Uterus (tissue), 4 donors: Measurements from ENCODE around the gene PAH. TPM values are rescaled to one million over a fixed set of nuclear protein-coding genes. Genes with fewer than 3 reads are reported as not detected.
A peak's percentile ranks its signal among the peaks of the same experiment; 100 is the strongest.

Experiments used
- DNase-seq, 2 donors: peaks; one replicate each; pipeline ENCODE4 v3.0.0-alpha.2; 2019 to 2020
- H3K27ac ChIP-seq, 2 donors: fragments of 200-600 bp; sonication (generic); 1 replicate in 1 of 2; 2 replicates in 1 of 2; pipeline ENCODE4 v1.5.1; 2016 to 2018
- H3K27me3 ChIP-seq, 2 donors: fragments of 200-600 bp; sonication (generic); one replicate each; pipeline ENCODE4 v1.5.1; 2018 to 2019; ENCODE audit warnings: control low read depth in 1 of 2
- H3K36me3 ChIP-seq, 2 donors: fragments of 200-600 bp; sonication (generic); one replicate each; pipeline ENCODE4 v1.5.1; 2019; ENCODE audit warnings: control low read depth in 1 of 2
- H3K4me1 ChIP-seq, 2 donors: fragments of 200-600 bp; sonication (generic); one replicate each; pipeline ENCODE4 v1.5.1; 2018 to 2019; ENCODE audit warnings: control low read depth in 1 of 2
- H3K4me3 ChIP-seq, 2 donors: fragments of 200-600 bp; sonication (generic); 1 replicate in 1 of 2; 2 replicates in 1 of 2; pipeline ENCODE4 v1.5.1; 2018 to 2019; ENCODE audit warnings: mild to moderate bottlenecking in 1 of 2
- H3K9me3 ChIP-seq, 2 donors: fragments of 200-600 bp; sonication (generic); one replicate each; pipeline ENCODE4 v1.5.1; 2019; ENCODE audit warnings: control low read depth in 1 of 2
- CTCF ChIP-seq, 4 experiments: fragments of 200-600 bp in 2 of 4; fragments of 450-650 bp in 2 of 4; sonication (generic) in 2 of 4; IDR thresholded peaks; one replicate each; pipeline ENCODE4 v1.5.1; 2016 to 2019; ENCODE audit warnings: antibody characterized with exemption in 4 of 4, mild to moderate bottlenecking in 2 of 4, moderate library complexity in 1 of 4
- POLR2A ChIP-seq, 2 donors: fragments of 450-650 bp; IDR thresholded peaks; one replicate each; pipeline ENCODE4 v1.6.1; 2016; ENCODE audit warnings: antibody characterized with exemption in 2 of 2, mild to moderate bottlenecking in 1 of 2, moderate library complexity in 1 of 2
- intact Hi-C: fragments of 100-400 bp; cut with DNase I; formaldehyde crosslinking; loops from one replicate; pipeline ENCODE4 v1.15.1; 2023; ENCODE audit warnings: low total_unique reads
- total RNA-seq, 4 donors: library from RNA; depleted of rRNA in 3 of 4; stranded (reverse); fragments of >200 nt in 3 of 4; gene quantifications; one replicate each; pipeline versions ENCODE4 v1.1.0 to v1.2.4, GENCODE V29; 2014 to 2023
- donor health status: DM: yes; HTN: yes; CAD: no.

The PAH gene
- under 1 TPM in 1 of 4 donors, not detected in 3; 0.18 TPM for total RNA-seq

- TF ChIP-seq CTCF (IDR thresholded peaks at IDR 0.05): no peak
- TF ChIP-seq POLR2A (IDR thresholded peaks at IDR 0.05): no peak
- Histone ChIP-seq H3K4me3 (peak within 1 kb of the TSS in 1 of 2 donors; percentile 11), H3K4me1 (no peaks in the 10 kb centered on the region), H3K9me3 (no peaks in the 10 kb centered on the region), H3K36me3 (no peaks in the 10 kb centered on the region), H3K27me3 (no peaks in the 10 kb centered on the region), H3K27ac (no peak within 1 kb of the TSS)
- DNase-seq: no peak
- intact Hi-C loops: no loop called here
Measured at GRCh38 chr12:102917026-102917787, at the start of gene PAH. PAH (minus strand) TSS chr12:102917244; CDS start chr12:102917130, 114 bp downstream.

GRCh38 chr12:102966200-102966863 lies 49.3 kb upstream of the PAH start:
- Histone ChIP-seq H3K27ac (no peak overlapping the region), H3K4me1 (no peaks in the 10 kb centered on the region), H3K36me3 (no peaks in the 10 kb centered on the region), H3K9me3 (no peaks in the 10 kb centered on the region), H3K4me3 (no peak overlapping the region), H3K27me3 (peaks cover 4 to 55% of the 10 kb centered on the region in 2 donors)
- no peak for TF ChIP-seq POLR2A (IDR thresholded peaks at IDR 0.05)
- TF ChIP-seq CTCF (IDR thresholded peaks at IDR 0.05): no peak
- intact Hi-C loops: no loop called here
- no peak for DNase-seq

- H3K4me3 ChIP-seq: no peak overlapping the region
- no peaks in the 10 kb centered on the region for H3K4me1 ChIP-seq
- TF ChIP-seq POLR2A (IDR thresholded peaks at IDR 0.05) (no peak), CTCF (IDR thresholded peaks at IDR 0.05) (no peak)
- no peak for DNase-seq
- intact Hi-C loops: no loop called here
- H3K36me3 ChIP-seq: no peaks in the 10 kb centered on the region
- peaks cover 4 to 63% of the 10 kb centered on the region in 2 donors for H3K27me3 ChIP-seq
- H3K27ac ChIP-seq: no peak overlapping the region
- no peaks in the 10 kb centered on the region for H3K9me3 ChIP-seq
Measured at GRCh38 chr12:102965281-102966155, 48.5 kb upstream of the PAH start.

- Histone ChIP-seq H3K27me3 (peaks cover 4 to 67% of the 10 kb centered on the region in 2 donors), H3K4me3 (no peak overlapping the region)
Measured at GRCh38 chr12:102964872-102965271, 47.8 kb upstream of the PAH start.

More at GRCh38 chr12:102964872-102965271, 47.8 kb upstream of the PAH start:
- Histone ChIP-seq H3K27ac (no peak overlapping the region), H3K36me3 (no peaks in the 10 kb centered on the region), H3K4me1 (no peaks in the 10 kb centered on the region), H3K9me3 (no peaks in the 10 kb centered on the region)
- TF ChIP-seq POLR2A (IDR thresholded peaks at IDR 0.05) (no peak), CTCF (IDR thresholded peaks at IDR 0.05) (no peak)
- no peak for DNase-seq
- intact Hi-C loops: no loop called here
